ENCODE data around the gene PRDM11.

- TF ChIP-seq POLR2AphosphoS5 (IDR thresholded peaks at IDR 0.05) (no peak), CTCF (IDR thresholded peaks at IDR 0.05) (no peak), POLR2A (IDR thresholded peaks at IDR 0.05; ENCODE audit: low read depth) (no peak)
Observed at GRCh38 chr11:45188127-45188526, 41.7 kb downstream of the PRDM11 start.
